Measurements from ENCODE around the gene TBX10.

Gene TBX10

GRCh38 chr11:67613960-67614715 lies 25.4 kb downstream of the TBX10 start:
- peaks cover 18% of the 10 kb centered on the region for H3K36me3 ChIP-seq (ENCODE audit: control insufficient read depth, low read depth, low read length)
- H3K27me3 ChIP-seq (ENCODE audit: control insufficient read depth, insufficient read depth, low read length) = peaks cover 16% of the 10 kb centered on the region
- no peak overlapping the region for H3K4me3 ChIP-seq (ENCODE audit: low read length)
- peaks cover 28% of the 10 kb centered on the region for H3K4me1 ChIP-seq (ENCODE audit: control insufficient read depth, low read depth, low read length)
- no peaks in the 10 kb centered on the region for H3K9me3 ChIP-seq (ENCODE audit: control insufficient read depth, low read depth, low read length)
- no peak overlapping the region for H3K9ac ChIP-seq (ENCODE audit: low read length)
- H3K27ac ChIP-seq (ENCODE audit: low read length) = no peak overlapping the region

- Histone ChIP-seq H3K36me3 (ENCODE audit: control insufficient read depth, low read depth, low read length) (peaks cover 25% of the 10 kb centered on the region), H3K27me3 (ENCODE audit: control insufficient read depth, insufficient read depth, low read length) (peaks cover 13% of the 10 kb centered on the region), H3K4me3 (ENCODE audit: low read length) (no peak overlapping the region), H3K9me3 (ENCODE audit: control insufficient read depth, low read depth, low read length) (no peaks in the 10 kb centered on the region), H3K4me1 (ENCODE audit: control insufficient read depth, low read depth, low read length) (peaks cover 28% of the 10 kb centered on the region), H3K27ac (ENCODE audit: low read length) (no peak overlapping the region), H3K9ac (ENCODE audit: low read length) (no peak overlapping the region)
These were observed 26.1 kb downstream of the TBX10 start for GRCh38 chr11:67613313-67613959.

- Histone ChIP-seq H3K36me3 (ENCODE audit: control insufficient read depth, low read depth, low read length) (peaks cover 25% of the 10 kb centered on the region), H3K9me3 (ENCODE audit: control insufficient read depth, low read depth, low read length) (no peaks in the 10 kb centered on the region), H3K27me3 (ENCODE audit: control insufficient read depth, insufficient read depth, low read length) (peaks cover 6% of the 10 kb centered on the region), H3K27ac (ENCODE audit: low read length) (no peak overlapping the region), H3K4me1 (ENCODE audit: control insufficient read depth, low read depth, low read length) (peaks cover 25% of the 10 kb centered on the region), H3K4me3 (ENCODE audit: low read length) (no peak overlapping the region), H3K9ac (ENCODE audit: low read length) (no peak overlapping the region)
These were observed 26.8 kb downstream of the TBX10 start for GRCh38 chr11:67612751-67613150.

GRCh38 chr11:67611704-67612587 lies 27.6 kb downstream of the TBX10 start:
- Histone ChIP-seq H3K27ac (ENCODE audit: low read length) (no peak overlapping the region), H3K36me3 (ENCODE audit: control insufficient read depth, low read depth, low read length) (peaks cover 25% of the 10 kb centered on the region), H3K9me3 (ENCODE audit: control insufficient read depth, low read depth, low read length) (no peaks in the 10 kb centered on the region), H3K4me3 (ENCODE audit: low read length) (no peak overlapping the region), H3K27me3 (ENCODE audit: control insufficient read depth, insufficient read depth, low read length) (no peaks in the 10 kb centered on the region), H3K4me1 (ENCODE audit: control insufficient read depth, low read depth, low read length) (peaks cover 20% of the 10 kb centered on the region), H3K9ac (ENCODE audit: low read length) (no peak overlapping the region)

GRCh38 chr11:67611165-67611564 lies 28.4 kb downstream of the TBX10 start:
- Histone ChIP-seq H3K27me3 (ENCODE audit: control insufficient read depth, insufficient read depth, low read length) (peaks cover under 1% of the 10 kb centered on the region), H3K27ac (ENCODE audit: low read length) (no peak overlapping the region), H3K4me3 (ENCODE audit: low read length) (no peak overlapping the region), H3K9ac (ENCODE audit: low read length) (no peak overlapping the region), H3K4me1 (ENCODE audit: control insufficient read depth, low read depth, low read length) (peaks cover 12% of the 10 kb centered on the region), H3K36me3 (ENCODE audit: control insufficient read depth, low read depth, low read length) (peaks cover 25% of the 10 kb centered on the region), H3K9me3 (ENCODE audit: control insufficient read depth, low read depth, low read length) (no peaks in the 10 kb centered on the region)

GRCh38 chr11:67610302-67610868 lies 29.2 kb downstream of the TBX10 start:
- H3K9me3 ChIP-seq (ENCODE audit: control insufficient read depth, low read depth, low read length) = no peaks in the 10 kb centered on the region
- no peak overlapping the region for H3K4me3 ChIP-seq (ENCODE audit: low read length)
- peaks cover 8% of the 10 kb centered on the region for H3K27me3 ChIP-seq (ENCODE audit: control insufficient read depth, insufficient read depth, low read length)
- H3K36me3 ChIP-seq (ENCODE audit: control insufficient read depth, low read depth, low read length) = peaks cover 25% of the 10 kb centered on the region
- H3K4me1 ChIP-seq (ENCODE audit: control insufficient read depth, low read depth, low read length) = peaks cover 17% of the 10 kb centered on the region
- no peak overlapping the region for H3K9ac ChIP-seq (ENCODE audit: low read length)
- no peak overlapping the region for H3K27ac ChIP-seq (ENCODE audit: low read length)

GRCh38 chr11:67609316-67609715 lies 30.2 kb downstream of the TBX10 start:
- H3K4me3 ChIP-seq (ENCODE audit: low read length) = no peak overlapping the region
- peaks cover 11% of the 10 kb centered on the region for H3K4me1 ChIP-seq (ENCODE audit: control insufficient read depth, low read depth, low read length)
- H3K27ac ChIP-seq (ENCODE audit: low read length) = no peak overlapping the region
- peaks cover 25% of the 10 kb centered on the region for H3K36me3 ChIP-seq (ENCODE audit: control insufficient read depth, low read depth, low read length)
- H3K9ac ChIP-seq (ENCODE audit: low read length) = no peak overlapping the region
- H3K9me3 ChIP-seq (ENCODE audit: control insufficient read depth, low read depth, low read length) = no peaks in the 10 kb centered on the region
- H3K27me3 ChIP-seq (ENCODE audit: control insufficient read depth, insufficient read depth, low read length) = peaks cover 11% of the 10 kb centered on the region

- Histone ChIP-seq H3K9ac (ENCODE audit: low read length) (no peak overlapping the region), H3K27me3 (ENCODE audit: control insufficient read depth, insufficient read depth, low read length) (peaks cover 11% of the 10 kb centered on the region), H3K36me3 (ENCODE audit: control insufficient read depth, low read depth, low read length) (peaks cover 25% of the 10 kb centered on the region), H3K27ac (ENCODE audit: low read length) (no peak overlapping the region), H3K4me1 (ENCODE audit: control insufficient read depth, low read depth, low read length) (peaks cover 9% of the 10 kb centered on the region), H3K4me3 (ENCODE audit: low read length) (no peak overlapping the region), H3K9me3 (ENCODE audit: control insufficient read depth, low read depth, low read length) (no peaks in the 10 kb centered on the region)
These were observed 31.1 kb downstream of the TBX10 start for GRCh38 chr11:67608486-67608885.

- peaks cover 9% of the 10 kb centered on the region for H3K4me1 ChIP-seq (ENCODE audit: control insufficient read depth, low read depth, low read length)
- H3K27ac ChIP-seq (ENCODE audit: low read length) = no peak overlapping the region
- peak overlapping the region; percentile 60 for H3K9ac ChIP-seq (ENCODE audit: low read length)
- H3K27me3 ChIP-seq (ENCODE audit: control insufficient read depth, insufficient read depth, low read length) = peaks cover 11% of the 10 kb centered on the region
- peak overlapping the region; percentile 89 for H3K4me3 ChIP-seq (ENCODE audit: low read length)
- peaks cover 25% of the 10 kb centered on the region for H3K36me3 ChIP-seq (ENCODE audit: control insufficient read depth, low read depth, low read length)
- no peaks in the 10 kb centered on the region for H3K9me3 ChIP-seq (ENCODE audit: control insufficient read depth, low read depth, low read length)
These were observed 32.1 kb downstream of the TBX10 start for GRCh38 chr11:67607507-67607906.

GRCh38 chr11:67606492-67607295 lies 32.9 kb downstream of the TBX10 start, which contains the start of gene NDUFV1:
Gene NDUFV1, plus strand, starts transcription at chr11:67606936. Its CDS starts 69 bp downstream, at chr11:67607005.
- H3K9me3 ChIP-seq (ENCODE audit: control insufficient read depth, low read depth, low read length) = no peaks in the 10 kb centered on the region
- H3K36me3 ChIP-seq (ENCODE audit: control insufficient read depth, low read depth, low read length) = peaks cover 25% of the 10 kb centered on the region
- H3K9ac ChIP-seq (ENCODE audit: low read length) = peak within 1 kb of the TSS; percentile 60
- no peak within 1 kb of the TSS for H3K27ac ChIP-seq (ENCODE audit: low read length)
- H3K4me1 ChIP-seq (ENCODE audit: control insufficient read depth, low read depth, low read length) = peaks cover 9% of the 10 kb centered on the region
- peaks cover 11% of the 10 kb centered on the region for H3K27me3 ChIP-seq (ENCODE audit: control insufficient read depth, insufficient read depth, low read length)
- H3K4me3 ChIP-seq (ENCODE audit: low read length) = peak within 1 kb of the TSS; percentile 89

Measured in iPS-18a (cell line).